ENCODE measurements around the gene CPEB4.

The CPEB4 gene

GRCh38 chr5:173944511-173944910 lies 56.4 kb downstream of the CPEB4 start:
- Histone ChIP-seq H3K4me3 (replicated peaks; ENCODE audit: insufficient read depth, low read length) (no peak overlapping the region), H3K27ac (replicated peaks) (no peak overlapping the region), H3K27me3 (ENCODE audit: insufficient read depth, poor library complexity, severe bottlenecking) (no peaks in the 10 kb centered on the region)
- TF ChIP-seq GABPA (IDR thresholded peaks at IDR 0.05; ENCODE audit: low read depth) (no peak), CTCF (IDR thresholded peaks at IDR 0.05; ENCODE audit: insufficient read depth, low read length) (no peak), REST (IDR thresholded peaks at IDR 0.05; ENCODE audit: insufficient replicate concordance, low read depth) (no peak)
- DNase-seq (ENCODE audit: low read depth in 1 of 2, low spot score in 1 of 2): no peak

DNA sequence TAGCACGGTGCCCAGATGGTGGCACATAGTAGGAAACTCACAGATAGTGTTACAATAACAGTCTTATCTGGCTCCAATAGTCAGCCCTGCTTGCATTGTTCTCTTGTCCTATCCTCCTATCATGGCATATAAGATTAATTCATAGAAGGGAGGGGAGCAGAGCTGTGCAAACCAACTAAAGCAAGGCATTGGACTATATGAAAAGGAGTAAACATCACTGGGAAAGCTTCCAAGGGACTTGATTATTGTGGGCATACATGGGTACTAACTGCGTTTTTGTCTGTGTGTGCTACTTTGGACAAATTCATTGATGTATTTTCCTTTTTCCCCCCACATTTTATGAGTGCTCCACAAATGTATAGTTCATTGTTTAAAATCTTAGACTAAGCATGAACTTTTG lies 57.0 kb downstream of the CPEB4 start:
- Histone ChIP-seq H3K27me3 (ENCODE audit: insufficient read depth, poor library complexity, severe bottlenecking) (no peaks in the 10 kb centered on the region), H3K4me3 (replicated peaks; ENCODE audit: insufficient read depth, low read length) (no peak overlapping the region), H3K27ac (replicated peaks) (no peak overlapping the region)
- TF ChIP-seq SPI1 (IDR thresholded peaks at IDR 0.05; ENCODE audit: borderline replicate concordance, low read depth) (no peak), CTCF (IDR thresholded peaks at IDR 0.05; ENCODE audit: insufficient read depth, low read length) (no peak), GABPA (IDR thresholded peaks at IDR 0.05; ENCODE audit: low read depth) (no peak), POLR2AphosphoS5 (IDR thresholded peaks at IDR 0.05; ENCODE audit: low read depth) (no peak), REST (IDR thresholded peaks at IDR 0.05; ENCODE audit: insufficient replicate concordance, low read depth) (no peak)
- no peak for DNase-seq (ENCODE audit: low read depth in 1 of 2, low spot score in 1 of 2)

GRCh38 chr5:173946323-173946722 lies 58.2 kb downstream of the CPEB4 start:
- Histone ChIP-seq H3K27me3 (ENCODE audit: insufficient read depth, poor library complexity, severe bottlenecking) (no peaks in the 10 kb centered on the region), H3K27ac (replicated peaks) (no peak overlapping the region), H3K4me3 (replicated peaks; ENCODE audit: insufficient read depth, low read length) (no peak overlapping the region)
- TF ChIP-seq REST (IDR thresholded peaks at IDR 0.05; ENCODE audit: insufficient replicate concordance, low read depth): no peak
- TF ChIP-seq GABPA (IDR thresholded peaks at IDR 0.05; ENCODE audit: low read depth): no peak
- TF ChIP-seq POLR2AphosphoS5 (IDR thresholded peaks at IDR 0.05; ENCODE audit: low read depth): no peak
- no peak for TF ChIP-seq CTCF (IDR thresholded peaks at IDR 0.05; ENCODE audit: insufficient read depth, low read length)
- no peak for TF ChIP-seq SPI1 (IDR thresholded peaks at IDR 0.05; ENCODE audit: borderline replicate concordance, low read depth)
- no peak for DNase-seq (ENCODE audit: low read depth in 1 of 2, low spot score in 1 of 2)

All from HL-60 (cell line).